SK-N-SH (cell line): ENCODE measurements around the gene SHROOM2. TPM values are rescaled to one million over a fixed set of nuclear protein-coding genes. Genes with fewer than 3 reads are reported as not detected.

Experiments used
- CTCF ChIA-PET: fragments of 300-600, 350-600 bp; formaldehyde crosslinking; extraction: SDS; loops from one replicate; lab custom pipeline; 2021; lab: Yijun Ruan, JAX
- POLR2A ChIA-PET: fragments of 350-600 bp; sonication (Branson Sonifier 250); formaldehyde crosslinking; extraction: SDS; loops from one replicate; lab custom pipeline; 2020; ENCODE audit warnings: antibody characterized with exemption, inconsistent platforms; lab: Yijun Ruan, JAX
- DNase-seq: peaks from one replicate; pipeline ENCODE4 v3.0.0; 2012
- H2AFZ ChIP-seq: fragments of 200-600 bp; sonication (generic); 2 replicates; pipeline ENCODE4 v1.8.1; 2016; ENCODE audit warnings: antibody characterized with exemption, mild to moderate bottlenecking, low read depth
- H3F3A ChIP-seq: fragments of 200-600 bp; sonication (generic); replicated peaks from 2 replicates; pipeline ENCODE3; 2016; ENCODE audit warnings: antibody characterized with exemption, mild to moderate bottlenecking; ENCODE audit not compliant: insufficient read depth
- H3K27ac ChIP-seq, 2 experiments: fragments of 200-500 bp in 1 of 2; fragments of 200-600 bp in 1 of 2; sonication (Bioruptor generic) in 1 of 2; sonication (generic), shearing (Covaris generic) in 1 of 2; 2 replicates each; pipeline versions ENCODE4 v1.5.1 to v1.6.1; 2014 to 2016; ENCODE audit warnings: low read depth in 2 of 2, inconsistent platforms in 1 of 2, low read length in 1 of 2, mild to moderate bottlenecking in 1 of 2, mixed read lengths in 1 of 2
- H3K27me3 ChIP-seq: fragments of 200-600 bp; sonication (generic), shearing (Covaris generic); 2 replicates; pipeline ENCODE4 v1.6.1; 2016; ENCODE audit warnings: mixed run types; ENCODE audit not compliant: insufficient read depth
- H3K36me3 ChIP-seq, 2 experiments: fragments of 200-500 bp in 1 of 2; fragments of 200-600 bp in 1 of 2; sonication (Bioruptor generic) in 1 of 2; sonication (generic) in 1 of 2; replicated peaks in 1 of 2; 2 replicates each; pipeline versions ENCODE3 to v1.5.1; 2014 to 2016; ENCODE audit warnings: low read length in 1 of 2, mild to moderate bottlenecking in 1 of 2; ENCODE audit not compliant: insufficient read depth in 2 of 2, control insufficient read depth in 1 of 2
- H3K4me1 ChIP-seq, 2 experiments: fragments of 200-500 bp in 1 of 2; fragments of 200-600 bp in 1 of 2; sonication (Bioruptor generic) in 1 of 2; sonication (generic), shearing (Covaris generic) in 1 of 2; 2 replicates each; pipeline versions ENCODE4 v1.5.1 to v1.6.1; 2014 to 2016; ENCODE audit warnings: low read depth in 1 of 2, low read length in 1 of 2, mixed run types in 1 of 2; ENCODE audit not compliant: insufficient read depth in 2 of 2, control insufficient read depth in 1 of 2
- H3K4me2 ChIP-seq: fragments of 200-600 bp; sonication (generic), shearing (Covaris generic); 2 replicates; pipeline ENCODE4 v1.6.1; 2017; ENCODE audit warnings: mixed run types
- H3K4me3 ChIP-seq, 2 experiments: fragments of 200-500 bp in 1 of 2; fragments of 200-600 bp in 1 of 2; sonication (Bioruptor generic) in 1 of 2; sonication (generic), shearing (Covaris generic) in 1 of 2; 2 replicates each; pipeline versions ENCODE4 v1.5.1 to v1.8.1; 2014 to 2016; ENCODE audit warnings: low read depth in 2 of 2, inconsistent platforms in 1 of 2, low read length in 1 of 2, mild to moderate bottlenecking in 1 of 2, mixed read lengths in 1 of 2, moderate library complexity in 1 of 2
- H3K79me2 ChIP-seq: fragments of 200-600 bp; sonication (generic); 2 replicates; pipeline ENCODE4 v1.8.1; 2017; ENCODE audit warnings: mild to moderate bottlenecking; ENCODE audit not compliant: insufficient read depth
- H3K9ac ChIP-seq: fragments of 200-600 bp; sonication (generic); 2 replicates; pipeline ENCODE4 v1.6.1; 2017; ENCODE audit warnings: mixed run types
- H3K9me2 ChIP-seq: fragments of 200-600 bp; sonication (generic); 2 replicates; pipeline ENCODE4 v1.6.1; 2017; ENCODE audit warnings: mixed run types
- H3K9me3 ChIP-seq: fragments of 200-600 bp; sonication (generic); 2 replicates; pipeline ENCODE4 v1.6.1; 2017; ENCODE audit warnings: mixed run types, mild to moderate bottlenecking, moderate library complexity
- H4K20me1 ChIP-seq: fragments of 200-600 bp; sonication (generic); 2 replicates; pipeline ENCODE4 v1.6.1; 2017; ENCODE audit warnings: mild to moderate bottlenecking, mixed run types; ENCODE audit not compliant: insufficient read depth
- CHD2 ChIP-seq: fragments of 150-350 bp; IDR thresholded peaks from 2 replicates; pipeline ENCODE4 v1.6.1; 2018; ENCODE audit warnings: low read length; ENCODE audit not compliant: partially characterized antibody
- ELF1 ChIP-seq: IDR thresholded peaks from 2 replicates; pipeline ENCODE4 v1.4.0; 2012
- EP300 ChIP-seq, 2 experiments: IDR thresholded peaks; 2 replicates each; pipeline versions ENCODE4 v1.4.0 to v1.6.1; 2012; ENCODE audit warnings: borderline replicate concordance in 1 of 2, low read depth in 1 of 2, low read length in 1 of 2
- FOXM1 ChIP-seq: IDR thresholded peaks from 2 replicates; pipeline ENCODE4 v1.4.0; 2012; ENCODE audit warnings: low read depth, mild to moderate bottlenecking
- GABPA ChIP-seq: IDR thresholded peaks from 2 replicates; pipeline ENCODE4 v1.4.0; 2012; ENCODE audit warnings: low read depth, mild to moderate bottlenecking
- GATA2 ChIP-seq: sonication (generic); formaldehyde crosslinking; IDR thresholded peaks from 2 replicates; pipeline ENCODE4 v1.5.0; 2020; ENCODE audit warnings: mild to moderate bottlenecking, missing genetic modification reagents
- IRF3 ChIP-seq: fragments of 150-350 bp; IDR thresholded peaks from 2 replicates; pipeline ENCODE4 v1.6.1; 2016; ENCODE audit warnings: mild to moderate bottlenecking, low read depth, low read length
- MAX ChIP-seq: IDR thresholded peaks from 2 replicates; pipeline ENCODE4 v1.4.0; 2012; ENCODE audit warnings: low read depth
- MEF2A ChIP-seq: IDR thresholded peaks from 2 replicates; pipeline ENCODE4 v1.4.0; 2012; ENCODE audit warnings: low read depth, borderline replicate concordance
- PBX3 ChIP-seq: IDR thresholded peaks from 2 replicates; pipeline ENCODE4; 2012
- POLR2AphosphoS5 ChIP-seq: IDR thresholded peaks from 2 replicates; pipeline ENCODE4 v1.6.1; 2012; ENCODE audit warnings: low read depth, low read length
- RAD21 ChIP-seq: IDR thresholded peaks from 2 replicates; pipeline ENCODE4 v1.6.1; 2012; ENCODE audit warnings: mild to moderate bottlenecking, low read length
- REST ChIP-seq: IDR thresholded peaks from 2 replicates; pipeline ENCODE4 v1.6.1; 2012; ENCODE audit warnings: mild to moderate bottlenecking, low read depth, low read length, moderate library complexity
- SIN3A ChIP-seq: IDR thresholded peaks from 2 replicates; pipeline ENCODE4 v1.6.1; 2012; ENCODE audit warnings: low read depth, mild to moderate bottlenecking, low read length, moderate library complexity, borderline replicate concordance
- TAF1 ChIP-seq: IDR thresholded peaks from 2 replicates; pipeline ENCODE4 v1.6.1; 2012; ENCODE audit warnings: low read depth, mild to moderate bottlenecking, low read length, moderate library complexity, borderline replicate concordance
- TCF12 ChIP-seq: IDR thresholded peaks from 2 replicates; pipeline ENCODE4 v1.4.0; 2012
- WGBS: methylation state at CpG from one replicate; pipeline ENCODE4 v1.1.6; 2017; ENCODE audit warnings: low lambda C conversion rate; 5-methylcytosine and 5-hydroxymethylcytosine counted together
- polyA plus RNA-seq, 3 experiments: library from polyadenylated mRNA; depleted of rRNA; stranded (reverse); fragments of >200 nt; gene quantifications; 2 replicates each; pipeline ENCODE4 v1.2.3, GENCODE V29; 2012

The SHROOM2 gene
- polyA plus RNA-seq, 1 of the 3 experiments (the other 2 are of a cell fraction): not detected

- H3K9me3 ChIP-seq: no peaks in the 10 kb centered on the region
- no peak for DNase-seq
- no peaks in the 10 kb centered on the region; the same call in 1 of the 2 replicates for H3K27me3 ChIP-seq
- no peak overlapping the region for H3K27ac ChIP-seq
- H3K4me1 ChIP-seq: no peaks in the 10 kb centered on the region
- no peaks in the 10 kb centered on the region for H3K79me2 ChIP-seq
- no peak overlapping the region for H2AFZ ChIP-seq
- H3K9ac ChIP-seq: no peak overlapping the region
- ChIA-PET POLR2A (no interaction called here), CTCF (no interaction called here)
- H3K9me2 ChIP-seq: no peaks in the 10 kb centered on the region
- no peaks in the 10 kb centered on the region for H4K20me1 ChIP-seq
- H3K36me3 ChIP-seq: no peaks in the 10 kb centered on the region
- 23% methylated on average over 4 of the region's 4 CpGs for WGBS
- TF ChIP-seq IRF3 (no peak), CHD2 (no peak)
- no peak overlapping the region for H3K4me2 ChIP-seq
- H3K4me3 ChIP-seq: no peak overlapping the region
- H3F3A ChIP-seq: no peaks in the 10 kb centered on the region
Observed at GRCh38 chrX:9758021-9758638, 28.1 kb upstream of the SHROOM2 start.

- POLR2A ChIA-PET: interaction anchor here (0.7 kb wide), 1 partner anchor 191 kb away, joined by 3 read pairs; no protein-coding TSS in a partner anchor
- no peak overlapping the region for H3K4me2 ChIP-seq
- H2AFZ ChIP-seq: no peak overlapping the region
- no peaks in the 10 kb centered on the region for H3K9me3 ChIP-seq
- no peak overlapping the region for H3K9ac ChIP-seq
- no peaks in the 10 kb centered on the region for H4K20me1 ChIP-seq
- no peaks in the 10 kb centered on the region for H3K4me1 ChIP-seq
- 17% methylated on average over 8 of the region's 8 CpGs for WGBS
- DNase-seq: no peak
- CTCF ChIA-PET: no interaction called here
- H3K4me3 ChIP-seq: no peak overlapping the region
- no peaks in the 10 kb centered on the region for H3K36me3 ChIP-seq
- H3K27me3 ChIP-seq: no peaks in the 10 kb centered on the region; the same call in 1 of the 2 replicates
- H3K9me2 ChIP-seq: no peaks in the 10 kb centered on the region
- no peak overlapping the region for H3K27ac ChIP-seq
- no peaks in the 10 kb centered on the region for H3K79me2 ChIP-seq
- TF ChIP-seq PBX3: no peak
- no peak for TF ChIP-seq FOXM1
- TF ChIP-seq SIN3A: no peak
- no peak for TF ChIP-seq EP300 (IDR thresholded peaks at IDR 0.05; ENCODE audit: borderline replicate concordance in 1 of 2, low read depth in 1 of 2, low read length in 1 of 2)
- TF ChIP-seq GABPA: no peak
- no peak for TF ChIP-seq GATA2
- no peak for TF ChIP-seq POLR2AphosphoS5
- no peak for TF ChIP-seq TAF1
- no peak for TF ChIP-seq ELF1
- TF ChIP-seq MAX: no peak
- TF ChIP-seq TCF12: no peak
- TF ChIP-seq MEF2A: no peak
- no peak for TF ChIP-seq REST
- TF ChIP-seq RAD21: no peak
- no peak for TF ChIP-seq CHD2
- no peaks in the 10 kb centered on the region for H3F3A ChIP-seq
Observed at GRCh38 chrX:9759337-9759736, 26.9 kb upstream of the SHROOM2 start.
